Kidney (tissue), 14 donors: ENCODE results near the gene PRR5L. TPM values are rescaled to one million over a fixed set of nuclear protein-coding genes. Genes with fewer than 3 reads are reported as not detected.

ENCODE experiments used
- DNase-seq, 5 donors: peaks; one replicate each; pipeline ENCODE4 v3.0.0-alpha.2; 2013 to 2020
- FAIRE-seq: peaks from 2 replicates; lab custom pipeline; 2012; peaks lifted over from hg19 to GRCh38; lab: Jason Lieb, UNC
- H3K27ac ChIP-seq, 2 donors: one replicate each; pipeline ENCODE4 v1.7.0; 2013; ENCODE audit warnings: low read depth in 2 of 2, low read length in 2 of 2, inconsistent platforms in 1 of 2
- H3K27me3 ChIP-seq: one replicate; pipeline ENCODE4 v1.7.1; 2013; ENCODE audit warnings: low read length, inconsistent platforms; ENCODE audit not compliant: control insufficient read depth, insufficient read depth
- H3K36me3 ChIP-seq, 3 donors: one replicate each; pipeline versions ENCODE4 v1.7.0 to v1.7.1; 2013; ENCODE audit warnings: low read length in 3 of 3, control low read depth in 1 of 3, inconsistent platforms in 1 of 3; ENCODE audit not compliant: insufficient read depth in 3 of 3, control insufficient read depth in 2 of 3
- H3K4me1 ChIP-seq, 3 donors: one replicate each; pipeline versions ENCODE4 v1.7.0 to v1.7.1; 2013; ENCODE audit warnings: low read length in 3 of 3, inconsistent platforms in 1 of 3, low read depth in 1 of 3; ENCODE audit not compliant: control insufficient read depth in 2 of 3, insufficient read depth in 2 of 3
- H3K4me3 ChIP-seq, 3 donors: one replicate each; pipeline versions ENCODE4 v1.7.0 to v1.8.1; 2013; ENCODE audit warnings: low read length in 3 of 3, control low read depth in 1 of 3, inconsistent platforms in 1 of 3
- H3K9ac ChIP-seq, 3 donors: one replicate each; pipeline versions ENCODE4 v1.7.0 to v1.7.1; 2013; ENCODE audit warnings: low read length in 3 of 3, control low read depth in 1 of 3, inconsistent platforms in 1 of 3
- H3K9me3 ChIP-seq, 3 donors: one replicate each; pipeline versions ENCODE4 v1.7.0 to v1.7.1; 2013; ENCODE audit warnings: low read length in 3 of 3, control low read depth in 1 of 3, inconsistent platforms in 1 of 3; ENCODE audit not compliant: control insufficient read depth in 2 of 3, insufficient read depth in 1 of 3
- CTCF ChIP-seq: IDR thresholded peaks from 3 replicates; pipeline ENCODE4 v1.5.1; 2012; ENCODE audit warnings: mild to moderate bottlenecking, moderate library complexity, borderline replicate concordance; ENCODE audit not compliant: insufficient read depth; ENCODE audit errors: extremely low read depth
- intact Hi-C: fragments of 100-400 bp; cut with DNase I; formaldehyde crosslinking; loops from one replicate; pipeline ENCODE4 v1.11.1; 2022
- polyA plus RNA-seq: library from polyadenylated mRNA; stranded (reverse); fragments of 350-450 nt; fragmentation: Illumina TruSeq; extraction: RNeasy Lipid Tissue Mini Kit (QIAGEN cat#74804); gene quantifications from one replicate; pipeline ENCODE4 v1.2.3, GENCODE V29; 2014; ENCODE audit warnings: low read depth, low replicate concordance; ENCODE audit not compliant: insufficient read depth
- total RNA-seq: library from RNA; stranded (reverse); fragmentation: NEBNext Ultra II Directional; extraction: Animal tissue kit (Norgen Biotek cat#: 25700); gene quantifications from one replicate; pipeline ENCODE4 v1.2.1, GENCODE V29; 2021
- donor health status: control.
- donor health status: control.
- donor health status: control.
- donor health status: control.
- donor health status: control.
- donor health status: DM: yes; HTN: yes; CAD: no.
- donor health status: Normal renal cell carcinoma (clear cell type).

Gene PRR5L
- total and polyA plus RNA-seq, 2 donors from 2014 or later = 6.3 to 17.5 TPM

- Histone ChIP-seq H3K9ac (no peak overlapping the region), H3K9me3 (no peaks in the 10 kb centered on the region), H3K4me1 (no peaks in the 10 kb centered on the region), H3K27ac (no peak overlapping the region), H3K4me3 (no peak overlapping the region), H3K27me3 (no peaks in the 10 kb centered on the region), H3K36me3 (no peaks in the 10 kb centered on the region)
- TF ChIP-seq CTCF = no peak
- no peak for FAIRE-seq
- intact Hi-C loops = no loop called here
- DNase-seq = no peak
These were observed 90.3 kb downstream of the PRR5L start for GRCh38 chr11:36386411-36386810.

- Histone ChIP-seq H3K4me3 (no peak overlapping the region), H3K4me1 (no peaks in the 10 kb centered on the region), H3K36me3 (no peaks in the 10 kb centered on the region), H3K27ac (no peak overlapping the region), H3K9ac (no peak overlapping the region), H3K27me3 (no peaks in the 10 kb centered on the region), H3K9me3 (no peaks in the 10 kb centered on the region)
- no peak for FAIRE-seq
- intact Hi-C loops = no loop called here
- no peak for TF ChIP-seq CTCF
- DNase-seq = no peak
These were observed 92.0 kb downstream of the PRR5L start for GRCh38 chr11:36388071-36388470.

- Histone ChIP-seq H3K9me3 (no peaks in the 10 kb centered on the region), H3K27ac (no peak overlapping the region), H3K9ac (no peak overlapping the region), H3K27me3 (no peaks in the 10 kb centered on the region), H3K4me1 (no peaks in the 10 kb centered on the region), H3K4me3 (no peak overlapping the region), H3K36me3 (no peaks in the 10 kb centered on the region)
- no peak for DNase-seq
- intact Hi-C loops = no loop called here
- TF ChIP-seq CTCF = no peak
- no peak for FAIRE-seq
These were observed 92.9 kb downstream of the PRR5L start for GRCh38 chr11:36388951-36389350.

GRCh38 chr11:36389811-36390210 lies 93.7 kb downstream of the PRR5L start:
- no peak overlapping the region for H3K4me3 ChIP-seq
- H3K9me3 ChIP-seq = no peaks in the 10 kb centered on the region
- H3K27ac ChIP-seq = no peak overlapping the region
- H3K9ac ChIP-seq = no peak overlapping the region
- intact Hi-C loops = no loop called here
- H3K4me1 ChIP-seq = no peaks in the 10 kb centered on the region
- no peak for DNase-seq
- FAIRE-seq = no peak
- no peaks in the 10 kb centered on the region for H3K27me3 ChIP-seq
- no peak for TF ChIP-seq CTCF
- H3K36me3 ChIP-seq = peaks cover 0 to 2% (median 0%) of the 10 kb centered on the region in 3 donors
